HG03469 (cell line): ENCODE data around the gene OLIG2.

Experiments used
- ATAC-seq: cut with Tn5 transposase; IDR thresholded peaks from one replicate; pipeline ENCODE4 v1.9.1; 2021; ENCODE audit warnings: mild to moderate bottlenecking, moderate library complexity, moderate number of reproducible peaks; ENCODE audit not compliant: unreplicated experiment

Gene OLIG2

DNA sequence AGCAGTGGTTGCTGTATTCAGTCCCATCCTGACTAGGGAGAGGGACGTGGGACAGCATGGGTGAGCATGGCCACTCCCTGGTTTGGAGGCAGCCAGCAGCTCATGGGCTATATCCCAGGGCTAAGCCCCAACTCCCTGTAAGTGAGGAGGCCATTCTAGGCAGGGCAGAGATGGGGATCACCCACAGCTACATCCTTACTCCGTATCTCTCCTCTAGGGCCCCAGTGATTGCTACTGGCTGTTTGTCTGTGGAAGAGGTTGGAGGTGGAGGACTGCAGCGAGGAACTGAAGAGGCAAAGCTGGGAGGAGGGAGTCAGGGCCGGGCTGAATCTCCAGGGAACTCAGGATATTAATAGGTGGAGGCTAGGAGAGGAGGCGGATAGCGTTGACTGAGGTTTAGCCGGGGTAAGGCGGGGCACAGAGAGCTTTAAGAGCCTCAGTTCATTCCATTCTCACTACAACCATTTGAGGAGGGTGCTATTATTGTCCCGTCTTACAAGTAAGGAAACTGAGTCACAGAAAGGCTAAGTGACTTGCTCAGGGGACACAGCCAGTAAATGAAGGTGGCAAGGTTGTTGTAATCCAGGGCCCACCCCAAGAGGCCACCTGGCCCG is 6.8 kb downstream of the OLIG2 start:
- ATAC-seq: no peak

DNA sequence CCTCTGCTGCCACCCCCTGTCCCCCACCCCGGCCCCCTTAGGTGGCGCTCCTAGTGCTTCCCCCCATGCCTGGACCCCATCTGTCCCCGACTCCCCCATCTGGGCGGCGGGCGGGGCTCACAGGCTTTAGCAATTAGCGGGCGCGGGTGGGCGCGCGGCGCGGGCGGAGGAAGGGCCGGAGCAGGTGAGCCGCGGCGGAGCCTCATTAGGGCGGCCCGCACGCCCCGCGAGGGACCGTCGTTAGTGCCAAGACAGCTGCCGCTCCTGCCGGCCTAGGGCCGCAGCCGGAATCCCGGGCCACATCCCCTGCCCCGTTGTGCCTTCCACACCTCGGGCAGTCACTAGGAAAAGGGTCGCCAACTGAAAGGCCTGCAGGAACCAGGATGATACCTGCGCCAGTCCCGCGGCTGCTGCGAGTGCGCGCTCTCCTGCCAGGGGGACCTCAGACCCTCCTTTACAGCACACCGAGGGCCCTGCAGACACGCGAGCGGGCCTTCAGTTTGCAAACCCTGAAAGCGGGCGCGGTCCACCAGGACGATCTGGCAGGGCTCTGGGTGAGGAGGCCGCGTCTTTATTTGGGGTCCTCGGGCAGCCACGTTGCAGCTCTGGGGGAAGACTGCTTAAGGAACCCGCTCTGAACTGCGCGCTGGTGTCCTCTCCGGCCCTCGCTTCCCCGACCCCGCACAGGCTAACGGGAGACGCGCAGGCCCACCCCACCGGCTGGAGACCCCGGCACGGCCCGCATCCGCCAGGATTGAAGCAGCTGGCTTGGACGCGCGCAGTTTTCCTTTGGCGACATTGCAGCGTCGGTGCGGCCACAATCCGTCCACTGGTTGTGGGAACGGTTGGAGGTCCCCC is 7.6 kb downstream of the OLIG2 start:
- no peak for ATAC-seq

DNA sequence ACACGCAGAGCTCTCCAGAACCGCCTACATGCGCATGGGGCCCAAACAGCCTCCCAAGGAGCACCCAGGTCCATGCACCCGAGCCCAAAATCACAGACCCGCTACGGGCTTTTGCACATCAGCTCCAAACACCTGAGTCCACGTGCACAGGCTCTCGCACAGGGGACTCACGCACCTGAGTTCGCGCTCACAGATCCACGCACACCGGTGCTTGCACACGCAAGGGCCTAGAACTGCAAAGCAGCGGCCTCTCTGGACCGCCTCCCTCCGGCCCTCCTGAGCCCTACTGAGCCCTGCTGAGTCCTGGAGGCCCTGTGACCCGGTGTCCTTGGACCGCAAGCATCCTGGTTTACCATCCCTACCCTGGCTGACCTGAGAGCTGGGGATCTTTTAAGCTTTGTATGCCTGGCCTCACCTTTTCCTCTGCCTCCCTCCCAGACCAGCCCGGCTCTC is 8.3 kb downstream of the OLIG2 start:
- ATAC-seq: no peak

DNA sequence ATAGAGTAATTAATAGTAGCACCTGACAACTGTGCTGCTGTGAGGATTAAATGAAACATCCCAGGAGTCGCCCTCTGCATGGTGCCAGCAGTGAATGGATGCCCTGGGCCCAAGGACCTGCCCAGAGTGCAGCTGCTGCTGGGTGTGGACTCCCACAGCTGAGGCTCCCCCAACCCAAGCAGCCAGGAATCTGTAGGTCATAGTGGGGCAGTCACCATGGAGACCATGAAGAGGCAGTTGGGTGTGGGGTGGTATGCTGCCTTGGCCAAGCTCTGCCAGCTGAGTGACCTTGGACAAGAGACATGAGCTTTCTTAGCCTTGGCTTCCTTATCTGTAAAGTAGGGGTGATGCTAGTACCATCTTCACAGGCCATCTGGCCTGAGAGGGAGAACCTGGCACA is 9.4 kb downstream of the OLIG2 start:
- no peak for ATAC-seq

DNA sequence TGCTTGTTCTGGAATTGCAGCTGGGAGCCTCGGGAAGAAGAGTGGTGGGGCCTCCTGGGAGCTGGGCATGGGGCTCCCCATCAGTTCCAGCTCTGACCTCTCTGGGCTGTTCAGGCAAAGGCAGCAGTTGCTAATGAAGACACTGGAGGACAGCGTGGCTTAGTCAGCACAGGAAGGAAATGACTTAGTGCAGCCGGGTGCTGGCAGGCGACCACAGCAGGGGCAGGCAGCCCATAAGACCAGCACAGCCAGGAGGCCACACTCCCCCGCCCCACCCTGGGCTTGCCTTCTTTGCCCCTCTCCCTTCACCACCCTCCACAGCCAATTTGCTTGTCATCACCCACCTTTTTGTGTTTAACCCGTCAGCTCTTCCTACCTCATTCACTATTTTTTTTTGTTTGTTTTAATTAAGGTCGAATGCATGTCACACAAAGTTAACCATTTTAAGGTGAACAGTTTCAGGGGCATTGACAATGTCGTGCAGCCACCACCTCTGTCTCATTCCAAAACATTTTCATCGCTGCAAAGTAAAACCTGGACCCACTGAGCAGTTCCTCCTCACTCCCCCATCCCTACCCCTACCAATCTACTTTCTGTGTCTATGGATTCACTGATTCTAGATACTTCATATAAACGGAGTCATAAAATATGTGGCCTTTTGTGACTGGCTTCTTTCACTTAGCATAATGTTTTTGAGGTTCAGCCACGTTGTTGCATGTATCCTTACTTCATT is 10.9 kb downstream of the OLIG2 start:
- ATAC-seq: no peak

DNA sequence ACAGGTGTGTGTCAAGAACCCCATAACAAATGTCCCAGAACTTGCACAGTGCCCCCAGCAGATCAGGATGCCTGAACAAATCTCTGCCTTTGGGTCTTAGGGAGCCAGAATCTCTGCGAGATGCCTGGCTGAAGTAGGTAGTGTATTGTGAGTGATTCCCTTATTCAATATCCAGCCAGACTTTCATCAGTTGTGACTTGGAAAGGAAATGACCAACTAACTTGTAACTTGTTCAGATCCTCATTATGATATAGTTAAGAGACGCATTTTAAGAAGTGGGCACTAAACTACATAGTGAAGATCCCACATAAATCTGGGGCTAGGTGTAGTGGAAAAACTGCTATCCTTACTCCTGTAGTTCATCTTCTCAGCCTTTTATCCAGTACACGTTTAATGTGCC is 11.8 kb downstream of the OLIG2 start:
- no peak for ATAC-seq

DNA sequence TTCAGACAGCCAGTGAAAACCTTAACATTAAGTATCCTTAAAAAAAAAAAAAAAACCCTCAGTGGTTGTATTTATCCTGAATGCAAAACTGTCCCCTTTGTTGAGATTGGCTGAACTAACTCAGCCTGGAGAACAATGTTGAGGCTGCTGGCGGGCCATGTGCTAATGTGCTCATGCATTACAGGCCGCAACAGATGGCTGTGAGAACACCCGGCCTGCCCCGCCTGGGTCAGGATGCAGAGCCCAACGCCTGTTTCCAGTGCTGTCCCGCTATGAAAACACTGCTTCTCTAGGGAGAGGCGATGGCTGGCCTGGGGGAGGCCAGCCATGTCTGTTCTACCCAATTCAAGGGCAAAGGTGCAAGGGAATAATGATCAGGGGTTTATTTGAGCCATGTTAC is 13.8 kb downstream of the OLIG2 start:
- ATAC-seq: no peak

DNA sequence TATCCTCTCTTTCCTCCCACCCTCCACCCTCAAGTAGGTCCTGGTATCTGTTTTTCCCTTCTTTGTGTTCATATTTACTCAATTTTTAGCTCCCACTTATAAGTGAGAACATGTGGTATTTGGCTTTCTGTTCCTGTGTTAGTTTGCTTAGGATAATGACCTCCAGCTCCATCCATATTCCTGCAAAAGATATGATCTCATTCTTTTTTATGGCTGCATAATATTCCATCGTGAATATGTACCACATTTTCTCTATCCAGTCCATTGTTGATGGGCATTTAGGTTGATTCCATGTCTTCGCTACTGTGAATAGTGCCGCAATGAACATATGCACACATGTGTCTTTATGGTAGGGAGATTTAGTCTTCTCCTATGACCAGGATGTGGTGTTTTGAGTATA is 14.5 kb downstream of the OLIG2 start:
- ATAC-seq: no peak

DNA sequence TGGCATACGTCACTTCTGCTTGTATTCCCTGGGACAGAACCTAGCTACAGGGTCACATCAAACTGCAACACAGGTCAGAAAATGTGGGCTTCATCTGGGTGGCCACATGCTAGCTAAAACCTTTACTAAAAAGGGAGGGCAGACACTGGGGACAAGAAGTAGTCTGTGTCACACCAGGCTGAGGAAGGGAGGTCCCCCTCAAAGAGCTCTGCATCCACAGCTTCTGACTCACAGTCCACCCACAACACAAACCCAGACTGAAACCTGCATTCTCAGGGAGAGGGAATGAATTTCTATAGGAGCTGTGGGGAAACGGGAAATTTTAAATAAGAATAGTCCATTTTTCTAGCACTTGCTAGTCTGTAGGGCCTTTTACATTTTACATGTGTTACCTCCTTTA is 16.2 kb downstream of the OLIG2 start:
- no peak for ATAC-seq

DNA sequence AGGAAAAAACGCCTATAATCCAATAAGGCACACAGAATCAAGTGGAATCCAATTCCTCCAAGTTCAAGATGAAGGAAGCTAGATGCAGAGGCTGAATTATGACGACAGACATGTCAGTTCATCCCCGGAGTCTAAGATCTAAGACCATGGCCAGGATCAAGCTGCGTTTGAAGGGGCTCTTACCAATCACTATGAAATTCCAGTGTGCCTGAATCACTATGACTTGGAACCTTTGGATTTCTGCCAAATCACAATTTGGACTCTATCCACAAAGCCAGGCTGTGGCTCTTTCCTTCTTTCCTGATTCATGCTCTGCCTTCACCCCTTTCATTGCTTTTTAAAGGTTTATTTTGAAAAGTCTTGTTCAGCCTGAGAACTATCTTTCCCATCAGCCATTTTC is 17.1 kb downstream of the OLIG2 start:
- no peak for ATAC-seq

DNA sequence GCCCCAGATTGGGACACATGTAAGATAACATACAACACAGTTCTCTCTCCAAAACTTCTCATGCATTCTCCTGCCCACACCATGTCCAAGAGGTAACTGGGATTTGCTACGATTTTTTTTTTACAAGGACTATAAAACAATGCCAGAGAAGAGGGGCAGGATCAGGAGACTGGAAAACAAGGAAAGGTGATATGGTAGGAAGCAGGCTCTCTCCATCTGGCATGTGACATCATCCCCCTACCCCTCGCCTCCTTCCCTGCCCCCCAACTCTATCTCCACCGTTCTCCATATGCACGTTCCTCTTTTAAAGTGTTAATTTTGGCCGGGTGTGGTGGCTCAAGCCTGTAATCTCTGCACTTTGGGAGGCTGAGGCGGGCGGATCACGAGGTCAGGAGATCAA is 20.7 kb downstream of the OLIG2 start:
- no peak for ATAC-seq

DNA sequence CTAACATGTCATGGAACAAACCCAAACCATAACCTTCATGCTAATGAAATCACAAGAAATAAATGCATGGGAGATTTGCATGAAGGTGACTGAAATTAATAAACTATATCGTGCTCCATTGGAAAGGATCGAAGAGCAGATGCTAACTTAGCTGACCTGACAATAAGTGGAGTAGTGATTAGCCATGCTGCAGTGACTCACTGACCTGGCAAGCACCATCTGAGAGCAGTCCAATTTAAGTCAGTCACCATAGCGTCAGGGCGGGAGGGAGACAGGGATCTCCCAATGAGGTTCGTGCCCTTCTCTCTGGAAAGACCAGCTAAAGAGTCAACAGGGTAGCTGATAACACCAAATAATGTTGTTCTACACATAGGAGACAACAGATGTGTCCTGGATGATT is 21.5 kb downstream of the OLIG2 start:
- ATAC-seq: no peak

DNA sequence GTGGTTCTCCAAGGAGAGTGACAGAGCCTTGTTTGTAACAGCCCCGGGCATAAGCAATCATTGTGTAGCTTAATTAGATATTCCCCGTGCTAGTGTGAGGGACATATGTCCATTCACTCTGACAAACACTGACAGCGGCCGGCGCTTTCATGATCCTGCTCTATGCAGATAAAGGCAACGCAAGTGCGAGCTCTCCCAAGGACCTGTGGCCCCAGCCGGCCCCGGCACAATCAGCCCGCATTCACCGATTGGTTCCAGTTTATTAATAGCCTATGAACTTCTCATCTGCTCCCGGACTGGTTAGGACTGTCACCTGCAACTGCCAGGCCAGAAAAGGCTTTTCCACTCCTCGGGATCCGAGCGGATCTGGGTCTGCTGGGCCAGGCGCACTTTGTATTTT is 26.2 kb downstream of the OLIG2 start:
- ATAC-seq: no peak

DNA sequence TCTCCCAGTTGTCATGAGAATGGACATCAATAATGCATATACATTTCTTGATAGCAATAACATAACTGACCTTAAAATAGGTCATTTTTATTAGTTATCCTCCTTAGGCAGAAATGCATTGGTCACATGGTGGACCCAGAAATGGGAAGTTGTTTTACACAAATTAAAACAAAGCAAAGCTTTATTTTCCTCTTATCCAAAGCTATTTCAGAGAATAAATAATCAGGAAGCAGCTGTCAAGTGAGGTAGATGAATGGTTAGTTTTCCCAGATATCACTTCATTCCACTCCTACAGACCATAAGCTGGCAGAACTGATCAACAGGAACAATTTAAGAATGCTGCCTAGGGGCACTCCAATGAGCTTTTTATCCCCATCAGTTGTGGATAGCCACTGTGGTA is 28.2 kb downstream of the OLIG2 start:
- no peak for ATAC-seq

DNA sequence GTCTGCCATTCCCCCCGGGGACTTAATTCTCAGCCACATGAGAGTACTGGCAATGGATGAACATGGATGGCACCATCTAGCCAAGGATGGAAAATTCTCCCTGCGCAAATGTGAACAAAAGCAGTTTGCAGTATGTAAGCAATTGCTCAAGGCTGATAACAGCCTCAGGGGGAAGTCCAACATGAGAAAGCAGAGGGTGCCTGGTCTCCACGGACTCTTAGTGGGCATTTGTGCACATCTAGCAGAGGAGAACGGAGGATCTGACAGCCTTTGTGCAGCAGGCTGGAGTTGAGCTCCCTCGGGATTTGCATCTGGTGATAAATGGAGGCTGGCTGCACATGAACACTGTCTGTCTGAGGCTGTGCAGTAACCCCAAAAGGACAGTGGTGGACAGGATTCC is 30.3 kb downstream of the OLIG2 start:
- no peak for ATAC-seq

DNA sequence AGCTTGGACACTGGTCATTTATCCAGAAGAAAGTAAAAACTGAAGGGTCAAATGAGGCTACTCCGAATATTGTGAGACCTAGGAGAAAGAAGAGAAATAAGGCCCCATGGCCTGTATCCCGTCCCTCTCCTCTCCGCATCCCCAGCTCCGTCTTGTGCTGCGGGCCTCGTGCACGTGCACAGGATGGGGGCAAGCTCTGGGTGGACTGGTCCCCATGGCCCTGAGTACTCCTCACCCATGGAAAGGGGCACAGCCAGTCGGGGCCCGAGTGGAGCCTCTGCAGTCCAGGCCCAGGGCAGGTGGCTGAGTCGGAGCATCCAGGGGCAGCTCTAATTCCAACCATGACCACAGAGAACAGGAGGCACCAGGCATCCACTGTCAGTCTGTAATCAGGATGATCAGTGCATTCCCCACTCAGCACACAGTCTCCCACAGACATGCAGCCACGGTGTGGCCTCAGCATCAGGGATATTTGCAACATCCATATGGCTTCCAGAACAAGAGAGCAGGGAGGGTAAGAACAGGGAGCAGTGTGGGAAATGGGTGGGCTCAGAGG is 31.7 kb downstream of the OLIG2 start:
- no peak for ATAC-seq

DNA sequence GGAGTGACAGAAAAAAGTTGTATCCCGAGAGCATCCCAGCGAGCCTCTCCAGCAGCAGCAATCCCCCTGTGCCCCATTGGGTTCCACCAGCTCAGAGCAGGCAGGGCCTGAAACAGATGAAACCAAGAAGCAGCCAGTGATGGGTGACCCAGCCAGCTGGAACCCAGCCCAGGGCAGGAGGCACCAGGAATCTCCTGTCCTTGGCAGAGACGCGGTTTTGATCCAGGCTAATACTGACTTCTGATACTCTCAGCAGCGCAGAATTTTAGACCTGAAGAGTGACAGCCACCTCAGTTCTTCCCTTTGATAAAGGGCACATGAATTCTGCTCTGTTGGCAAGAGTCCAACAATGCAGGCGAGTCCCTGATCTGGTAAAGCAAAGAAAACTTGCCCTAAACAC is 32.8 kb downstream of the OLIG2 start:
- ATAC-seq: no peak

DNA sequence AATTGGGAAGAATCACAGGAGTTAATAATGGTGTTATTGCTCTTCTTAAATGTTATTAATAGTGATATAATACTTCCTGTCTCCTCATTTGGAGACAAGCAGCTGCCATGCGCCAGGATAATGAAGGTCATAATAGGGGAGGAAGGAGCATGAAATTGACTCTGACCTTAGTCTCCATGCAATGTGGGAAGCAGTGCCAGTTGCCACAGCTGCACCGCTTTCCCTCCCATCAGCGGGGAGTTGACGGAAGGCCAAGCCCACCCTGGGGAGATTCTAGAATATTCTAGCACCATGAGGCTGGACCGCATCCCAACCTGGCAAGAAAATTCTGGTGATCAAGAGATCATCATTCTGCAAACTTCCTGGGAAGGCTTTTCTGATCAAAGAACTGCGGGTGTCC is 33.2 kb downstream of the OLIG2 start:
- ATAC-seq: no peak

DNA sequence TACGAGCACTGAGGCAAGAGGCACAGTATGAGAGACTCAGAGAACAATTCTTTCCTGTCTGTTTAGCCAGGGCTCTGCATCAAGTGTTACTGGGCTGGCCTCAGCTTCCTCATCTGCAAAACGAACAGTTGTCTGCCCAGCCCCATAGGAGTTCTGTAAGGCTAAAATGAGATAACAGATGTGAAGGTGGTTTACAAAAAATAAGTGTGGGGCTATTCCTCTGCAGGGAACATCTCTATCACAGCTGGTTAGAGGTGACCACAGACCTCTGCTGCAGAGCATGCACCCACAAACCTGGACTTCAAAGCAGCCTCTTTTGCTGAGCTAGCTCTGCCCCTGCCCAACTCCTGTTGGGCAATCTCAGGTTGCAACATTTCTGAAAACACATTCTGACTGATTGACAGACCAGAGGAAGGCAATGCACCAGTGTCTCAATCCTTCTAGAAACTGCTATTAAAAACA is 33.7 kb downstream of the OLIG2 start:
- ATAC-seq: no peak

DNA sequence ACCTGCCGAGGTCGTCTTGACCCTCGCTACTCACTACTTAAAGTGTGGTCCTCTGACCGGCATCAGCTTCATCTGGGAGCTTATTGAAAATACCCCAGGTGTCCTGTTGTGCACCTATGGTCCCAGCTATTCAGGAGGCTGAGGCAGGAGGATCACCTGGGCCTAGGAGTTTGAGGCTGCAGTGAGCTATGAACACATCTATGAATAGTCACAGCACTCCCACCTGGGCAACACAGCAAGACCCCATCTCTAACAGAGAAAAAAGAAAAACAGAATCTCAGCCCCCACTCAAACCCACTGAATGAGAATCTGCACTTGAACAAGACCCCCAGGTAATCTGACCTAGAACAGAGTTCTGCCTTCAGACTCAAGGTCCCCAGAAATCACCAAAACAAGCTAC is 35.5 kb downstream of the OLIG2 start:
- no peak for ATAC-seq

DNA sequence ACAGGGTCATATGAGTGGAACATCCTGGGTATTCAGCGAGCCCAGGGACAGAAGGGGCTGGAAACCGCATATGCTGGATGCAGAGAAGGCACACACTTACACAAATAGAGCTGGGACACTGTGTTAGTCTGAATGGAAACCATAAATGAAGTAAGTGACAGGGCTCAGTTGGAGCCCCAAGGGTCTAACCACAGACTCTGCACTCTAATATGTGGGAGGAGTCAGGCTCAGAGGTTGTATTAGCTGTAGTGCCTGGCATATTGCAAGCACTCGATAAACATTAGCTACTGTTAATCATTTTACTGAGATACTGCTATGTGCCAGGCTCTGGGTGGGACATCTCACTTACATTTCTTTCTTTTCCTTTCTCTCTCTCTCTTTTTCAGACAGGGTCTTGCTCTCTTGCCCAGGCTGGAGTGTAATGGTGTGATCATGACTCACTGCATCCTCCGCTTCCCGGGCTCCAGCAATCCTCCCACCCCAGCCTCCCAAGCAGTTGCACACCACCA is 37.7 kb downstream of the OLIG2 start:
- ATAC-seq: no peak
